Nephron (organoid): ENCODE data around the gene XPC.
A peak's percentile ranks its signal among the peaks of the same experiment; 100 is the strongest.

Experiments used
- H3K27ac Mint-ChIP-seq, 3 experiments: 2 replicates each; pipeline ENCODE4 v1.8.0; 2020; ENCODE audit warnings: mixed read lengths in 3 of 3, mild to moderate bottlenecking in 2 of 3, moderate library complexity in 1 of 3
- H3K27me3 Mint-ChIP-seq: 2 replicates; pipeline ENCODE4 v1.8.0; 2021; ENCODE audit warnings: low read depth, mild to moderate bottlenecking, moderate library complexity, mixed read lengths
- H3K36me3 Mint-ChIP-seq: 2 replicates; pipeline ENCODE4 v1.8.0; 2020; ENCODE audit warnings: low read depth, mixed read lengths
- H3K4me1 Mint-ChIP-seq: 2 replicates; pipeline ENCODE4 v1.8.0; 2020; ENCODE audit warnings: mixed read lengths
- H3K4me3 Mint-ChIP-seq, 3 experiments: 2 replicates each; pipeline ENCODE4 v1.8.0; 2020; ENCODE audit warnings: mild to moderate bottlenecking in 3 of 3, mixed read lengths in 3 of 3, moderate library complexity in 2 of 3
- H3K9me3 Mint-ChIP-seq: 2 replicates; pipeline ENCODE4 v1.8.0; 2020; ENCODE audit warnings: mixed read lengths
- CTCF ChIP-seq, 3 experiments: fragments of 200-600 bp; sonication (generic); IDR thresholded peaks; one replicate each; pipeline ENCODE4 v1.5.0; 2021; ENCODE audit warnings: antibody characterized with exemption in 3 of 3; ENCODE audit not compliant: unreplicated experiment in 3 of 3

XPC gene

GRCh38 chr3:14147617-14148016 is 30.8 kb downstream of the XPC start:
- H3K27ac Mint-ChIP-seq: peak overlapping the region in 1 of 3 experiments; percentile 70
- H3K9me3 Mint-ChIP-seq: no peaks in the 10 kb centered on the region
- H3K27me3 Mint-ChIP-seq: no peaks in the 10 kb centered on the region
- peaks cover 30% of the 10 kb centered on the region for H3K36me3 Mint-ChIP-seq
- peaks cover 31% of the 10 kb centered on the region for H3K4me1 Mint-ChIP-seq
- TF ChIP-seq CTCF (IDR thresholded peaks at IDR 0.05; ENCODE audit: unreplicated experiment in 3 of 3): no peak
- H3K4me3 Mint-ChIP-seq: no peak overlapping the region

GRCh38 chr3:14147066-14147435 is 31.4 kb downstream of the XPC start:
- Mint-ChIP-seq H3K9me3 (no peaks in the 10 kb centered on the region), H3K27me3 (no peaks in the 10 kb centered on the region), H3K36me3 (peaks cover 32% of the 10 kb centered on the region), H3K4me1 (peaks cover 34% of the 10 kb centered on the region), H3K27ac (peak overlapping the region in 2 of 3 experiments; percentile 14 to 70), H3K4me3 (no peak overlapping the region)
- no peak for TF ChIP-seq CTCF (IDR thresholded peaks at IDR 0.05; ENCODE audit: unreplicated experiment in 3 of 3)

GRCh38 chr3:14146381-14147065 is 31.9 kb downstream of the XPC start:
- Mint-ChIP-seq H3K4me1 (peaks cover 34% of the 10 kb centered on the region), H3K36me3 (peaks cover 38% of the 10 kb centered on the region)

GRCh38 chr3:14145670-14146380 is 32.6 kb downstream of the XPC start:
- Mint-ChIP-seq H3K36me3 (peaks cover 35% of the 10 kb centered on the region), H3K4me1 (peaks cover 34% of the 10 kb centered on the region), H3K27ac (peak overlapping the region in 1 of 3 experiments; percentile 97), H3K4me3 (no peak overlapping the region), H3K9me3 (no peaks in the 10 kb centered on the region), H3K27me3 (no peaks in the 10 kb centered on the region)
- TF ChIP-seq CTCF (IDR thresholded peaks at IDR 0.05; ENCODE audit: unreplicated experiment in 3 of 3): no peak

More at GRCh38 chr3:14146381-14147065, 31.9 kb downstream of the XPC start:
- no peaks in the 10 kb centered on the region for H3K27me3 Mint-ChIP-seq
- TF ChIP-seq CTCF (IDR thresholded peaks at IDR 0.05; ENCODE audit: unreplicated experiment in 3 of 3): no peak
- H3K4me3 Mint-ChIP-seq: no peak overlapping the region
- no peaks in the 10 kb centered on the region for H3K9me3 Mint-ChIP-seq
- H3K27ac Mint-ChIP-seq: no peak overlapping the region

- Mint-ChIP-seq H3K9me3 (no peaks in the 10 kb centered on the region), H3K27ac (peak overlapping the region; percentile 91 to 97 (median 97)), H3K4me1 (peaks cover 34% of the 10 kb centered on the region), H3K4me3 (no peak overlapping the region), H3K27me3 (no peaks in the 10 kb centered on the region), H3K36me3 (peaks cover 29% of the 10 kb centered on the region)
- no peak for TF ChIP-seq CTCF (IDR thresholded peaks at IDR 0.05; ENCODE audit: unreplicated experiment in 3 of 3)
These were observed 33.2 kb downstream of the XPC start for GRCh38 chr3:14145236-14145635.
